ENCODE results near the gene HCFC2.

Gene HCFC2

GRCh38 chr12:104064031-104064841 lies at the start of gene HCFC2 (continued):
- TF ChIP-seq ZNF837 (tag by site-specific recombination; IDR thresholded peaks at IDR 0.05): no peak
- TF ChIP-seq SALL2 (tag by site-specific recombination; IDR thresholded peaks at IDR 0.05; ENCODE audit: borderline replicate concordance): 0 out of 2 replicates have a peak, but pooled peaks have one; percentile 39
- TF ChIP-seq ZNF645 (tag by site-specific recombination; IDR thresholded peaks at IDR 0.05): no peak
- TF ChIP-seq ZBTB26 (tag by site-specific recombination; optimal IDR thresholded peaks at IDR 0.05): peak; percentile 95
- TF ChIP-seq ZNF580 (tag by site-specific recombination; IDR thresholded peaks at IDR 0.05): 0 out of 2 replicates have a peak, but pooled peaks have one; percentile 24
- TF ChIP-seq ZNF521 (tag by site-specific recombination; IDR thresholded peaks at IDR 0.05): no peak
- TF ChIP-seq ZBTB44 (tag by site-specific recombination; IDR thresholded peaks at IDR 0.05): no peak; the same call in 1 of the 2 replicates
- TF ChIP-seq FEZF1 (tag by site-specific recombination; IDR thresholded peaks at IDR 0.05): peak; percentile 62
- TF ChIP-seq KLF1 (tag by site-specific recombination; IDR thresholded peaks at IDR 0.05): peak; percentile 89
- TF ChIP-seq ZNF704 (tag by site-specific recombination; IDR thresholded peaks at IDR 0.05): peak; percentile 74; the same call in 1 of the 2 replicates
- no peak for TF ChIP-seq ZNF366 (tag by site-specific recombination; conservative IDR thresholded peaks at IDR 0.05)
- peak; percentile 98 for TF ChIP-seq KLF8 (tag by site-specific recombination; IDR thresholded peaks at IDR 0.05)
- TF ChIP-seq CTCF (tag by site-specific recombination; IDR thresholded peaks at IDR 0.05): peak; percentile 56; the same call in 1 of the 2 replicates
- TF ChIP-seq ZNF518A (tag by site-specific recombination; conservative IDR thresholded peaks at IDR 0.05; ENCODE audit: low read depth): peak; percentile 38; the same call in 1 of the 2 replicates
- TF ChIP-seq HOXD13 (CRISPR knock-in tag; IDR thresholded peaks at IDR 0.05; ENCODE audit: borderline replicate concordance): no peak
- TF ChIP-seq ZNF391 (tag by site-specific recombination; IDR thresholded peaks at IDR 0.05; ENCODE audit: borderline replicate concordance, low read depth): peak; percentile 95
- peak; percentile 74; the same call in 1 of the 2 replicates for TF ChIP-seq ZNF610 (tag by site-specific recombination; IDR thresholded peaks at IDR 0.05; ENCODE audit: borderline replicate concordance)
- TF ChIP-seq MZF1 (tag by site-specific recombination; IDR thresholded peaks at IDR 0.05; ENCODE audit: borderline replicate concordance): no peak
- TF ChIP-seq ZBTB20 (tag by site-specific recombination; IDR thresholded peaks at IDR 0.05): peak; percentile 90
- peak; percentile 88; the same call in 1 of the 2 replicates for TF ChIP-seq ZNF324 (tag by site-specific recombination; IDR thresholded peaks at IDR 0.05)
- TF ChIP-seq PRDM6 (tag by site-specific recombination; IDR thresholded peaks at IDR 0.05): 0 out of 2 replicates have a peak, but pooled peaks have one; percentile 27
- TF ChIP-seq ZNF140 (tag by site-specific recombination; IDR thresholded peaks at IDR 0.05): no peak
